ENCODE results near the gene VSIR. TPM values are rescaled to one million over a fixed set of nuclear protein-coding genes. Genes with fewer than 3 reads are reported as not detected.

VSIR gene
- total and polyA plus RNA-seq, 9 of the 15 experiments (the other 6 are each of a cell fraction or from before 2014, with no cell fraction given): 0.14 to 20.5 (median 9.3) TPM

GRCh38 chr10:71748671-71749191 lies 24.6 kb downstream of the VSIR start (continued):
- no peak for TF ChIP-seq CHAMP1 (IDR thresholded peaks at IDR 0.05)
- TF ChIP-seq RBFOX2 (IDR thresholded peaks at IDR 0.05; ENCODE audit: low read depth, low read length): peak; percentile 42; the same call in 1 of the 2 replicates
- TF ChIP-seq SRSF1 (IDR thresholded peaks at IDR 0.05; ENCODE audit: low read depth, low read length): no peak
- TF ChIP-seq STAT5A (IDR thresholded peaks at IDR 0.05; ENCODE audit: borderline replicate concordance, low read length): no peak
- TF ChIP-seq CTCFL (IDR thresholded peaks at IDR 0.05; ENCODE audit: borderline replicate concordance, insufficient read depth, low read depth, low read length, poor library complexity, severe bottlenecking): peak; percentile 4
- TF ChIP-seq HNRNPL (IDR thresholded peaks at IDR 0.05; ENCODE audit: low read depth, low read length): 0 out of 2 replicates have a peak, but pooled peaks have one; percentile 41
- TF ChIP-seq NBN (IDR thresholded peaks at IDR 0.05; ENCODE audit: low read depth): no peak
- no peak for TF ChIP-seq ZFP1 (CRISPR knock-in tag; IDR thresholded peaks at IDR 0.05)
- peak; percentile 46; the same call in 1 of the 2 replicates for TF ChIP-seq ZNF395 (CRISPR knock-in tag; IDR thresholded peaks at IDR 0.05)
- TF ChIP-seq HMGN3 (IDR thresholded peaks at IDR 0.05; ENCODE audit: borderline replicate concordance, extremely low read depth, insufficient read length, low read depth, low read length): peak; percentile 9
